K562 (cell line): ENCODE measurements around the gene FOXN3. TPM values are rescaled to one million over a fixed set of nuclear protein-coding genes. Genes with fewer than 3 reads are reported as not detected.

ENCODE experiments used
- ATAC-seq: fragments of 200-7000 bp; cut with Tn5 transposase; 3 replicates; pipeline ENCODE4 v1.9.1; 2020; ENCODE audit warnings: moderate library complexity
- BruUV-seq: library from RNA; stranded (reverse); fragments of 400-500 nt; replicated peaks from 2 replicates; lab custom pipeline; 2021; lab: Mats Ljungman, UMichigan
- CTCF ChIA-PET: fragments of 300-600 bp; formaldehyde crosslinking; extraction: SDS; loops from one replicate; lab custom pipeline; 2021; ENCODE audit warnings: low intra/inter-chr PET ratio; lab: Yijun Ruan, JAX
- POLR2A ChIA-PET: fragments of 300-600, 350-650 bp; sonication (Branson Sonifier 250); formaldehyde crosslinking; extraction: SDS; loops from one replicate; lab custom pipeline; 2021; ENCODE audit warnings: antibody characterized with exemption, inconsistent platforms; lab: Yijun Ruan, JAX
- DNase-seq, 4 experiments: peaks; one replicate each; pipeline versions ENCODE4 v3.0.0 to v3.0.0-alpha.2; 2011 to 2018; ENCODE audit warnings: low spot score in 3 of 4, mixed read lengths in 3 of 4; ENCODE audit errors: extremely low read depth in 1 of 4
- FAIRE-seq: peaks from 2 replicates; lab custom pipeline; 2011; peaks lifted over from hg19 to GRCh38; lab: Jason Lieb, UNC
- H2AFZ ChIP-seq: 2 replicates; pipeline ENCODE4 v1.6.0; 2011; ENCODE audit warnings: low read depth, low read length, control low read depth, inconsistent platforms
- H3K27ac ChIP-seq: fragments of 200-600 bp; 3 replicates; pipeline ENCODE4 v1.8.0; 2011; ENCODE audit warnings: low read depth, mild to moderate bottlenecking, control low read depth, inconsistent platforms, low read length, moderate library complexity, mixed read lengths; ENCODE audit errors: extremely low read depth
- H3K27me3 ChIP-seq, 2 experiments: fragments of 300-600 bp in 1 of 2; 2 replicates in 1 of 2; 3 replicates in 1 of 2; pipeline versions ENCODE4 v1.6.0 to v1.8.0; 2011; ENCODE audit warnings: inconsistent platforms in 2 of 2, low read length in 2 of 2, mild to moderate bottlenecking in 1 of 2, mixed read lengths in 1 of 2, moderate library complexity in 1 of 2; ENCODE audit not compliant: control insufficient read depth in 2 of 2, insufficient read depth in 2 of 2
- H3K36me3 ChIP-seq: fragments of 300-600 bp; 3 replicates; pipeline ENCODE4 v1.8.0; 2011; ENCODE audit warnings: mild to moderate bottlenecking, low read length, inconsistent platforms; ENCODE audit not compliant: control insufficient read depth, insufficient read depth
- H3K4me1 ChIP-seq, 2 experiments: fragments of 200-600 bp in 1 of 2; replicated peaks in 1 of 2; 2 replicates in 1 of 2; 3 replicates in 1 of 2; pipeline versions ENCODE4 v1.5.1 to v1.8.0; 2011; ENCODE audit warnings: inconsistent platforms in 2 of 2, low read length in 2 of 2, mild to moderate bottlenecking in 1 of 2, mixed read lengths in 1 of 2, moderate library complexity in 1 of 2; ENCODE audit not compliant: control insufficient read depth in 2 of 2, insufficient read depth in 2 of 2
- H3K4me2 ChIP-seq: 2 replicates; pipeline ENCODE4 v1.6.1; 2011; ENCODE audit warnings: low read length, control low read depth, inconsistent platforms, mixed read lengths; ENCODE audit not compliant: insufficient read depth
- H3K4me3 ChIP-seq: fragments of 200-600 bp; sonication (generic), shearing (Covaris generic); 2 replicates; pipeline ENCODE4 v1.5.1; 2016; ENCODE audit warnings: control low read depth, inconsistent platforms
- H3K79me2 ChIP-seq: fragments of 200-600 bp; 3 replicates; pipeline ENCODE4 v1.8.0; 2011; ENCODE audit warnings: low read length, inconsistent platforms; ENCODE audit not compliant: control insufficient read depth, insufficient read depth
- H3K9ac ChIP-seq, 2 experiments: 2 replicates each; pipeline versions ENCODE4 v1.6.0 to v1.6.1; 2011; ENCODE audit warnings: low read depth in 2 of 2, low read length in 2 of 2, control low read depth in 1 of 2, inconsistent platforms in 1 of 2, mild to moderate bottlenecking in 1 of 2, mixed read lengths in 1 of 2; ENCODE audit not compliant: insufficient read depth in 1 of 2
- H3K9me1 ChIP-seq: one replicate; pipeline ENCODE4 v1.6.0; 2011; ENCODE audit warnings: inconsistent platforms, mild to moderate bottlenecking, low read length, moderate library complexity; ENCODE audit not compliant: control insufficient read depth, insufficient read depth
- H3K9me3 ChIP-seq: replicated peaks from 2 replicates; pipeline ENCODE4 v1.5.1; 2011; ENCODE audit warnings: low read depth, low read length, inconsistent platforms; ENCODE audit not compliant: control insufficient read depth, insufficient read depth
- H4K20me1 ChIP-seq: replicated peaks from 2 replicates; pipeline ENCODE4 v1.6.1; 2011; ENCODE audit warnings: low read length, inconsistent platforms, mixed read lengths; ENCODE audit not compliant: control insufficient read depth, insufficient read depth
- BMI1 ChIP-seq: fragments of 150-350 bp; IDR thresholded peaks from 2 replicates; pipeline ENCODE4 v1.6.1; 2014; ENCODE audit warnings: low read length
- CREM ChIP-seq: IDR thresholded peaks from 2 replicates; pipeline ENCODE4 v1.6.1; 2014; ENCODE audit warnings: antibody characterized with exemption, low read depth
- CTCF ChIP-seq, 3 experiments: IDR thresholded peaks in 2 of 3; conservative IDR thresholded peaks in 1 of 3; 2 replicates each; pipeline ENCODE4 v1.5.1; 2011 to 2012; ENCODE audit warnings: low read length in 3 of 3, mild to moderate bottlenecking in 3 of 3, control low read depth in 2 of 3, improper control_type of control experiment in 1 of 3, inconsistent platforms in 1 of 3, low read depth in 1 of 3, mixed read lengths in 1 of 3, moderate library complexity in 1 of 3; ENCODE audit not compliant: insufficient read depth in 2 of 3
- DMBX1 ChIP-seq: fragments of 250-450 bp; sonication (Bioruptor Pico); IDR thresholded peaks from 2 replicates; pipeline ENCODE4 v1.8.0; 2022; ENCODE audit warnings: inconsistent platforms, mild to moderate bottlenecking, moderate library complexity, borderline replicate concordance
- GTF2A2 ChIP-seq: IDR thresholded peaks from 2 replicates; pipeline ENCODE4 v1.6.1; 2016; ENCODE audit warnings: mild to moderate bottlenecking, missing genetic modification characterization, missing compliant biosample characterization
- MIER1 ChIP-seq: fragments of 450-650 bp; IDR thresholded peaks from 2 replicates; pipeline ENCODE4 v1.6.1; 2016; ENCODE audit warnings: antibody characterized with exemption, mild to moderate bottlenecking, low read depth
- NEUROD1 ChIP-seq: fragments of 150-350 bp; IDR thresholded peaks from 2 replicates; pipeline ENCODE4 v1.6.1; 2014; ENCODE audit warnings: borderline replicate concordance, low read length, low read depth; ENCODE audit not compliant: partially characterized antibody
- WHSC1 ChIP-seq: IDR thresholded peaks from one replicate; pipeline ENCODE4 v1.6.1; 2012; ENCODE audit warnings: low read length, control low read depth, inconsistent platforms
- XRCC4 ChIP-seq: IDR thresholded peaks from one replicate; pipeline ENCODE4 v1.6.1; 2011; ENCODE audit not compliant: insufficient read depth, insufficient read length; ENCODE audit errors: extremely low read depth
- ZNF384 ChIP-seq: IDR thresholded peaks from 2 replicates; pipeline ENCODE4 v1.6.1; 2012; ENCODE audit warnings: low read depth, low read length, improper control_type of control experiment
- WGBS: fragments of 100-300 bp; shearing (Covaris generic); methylation state at CpG from one replicate; pipeline ENCODE4 v1.1.6; 2016; ENCODE audit warnings: low coverage, mixed read lengths; ENCODE audit not compliant: insufficient coverage; ENCODE audit errors: missing lambda C conversion rate; 5-methylcytosine and 5-hydroxymethylcytosine counted together
- in situ Hi-C: fragments of 300-500 bp; cut with MboI; formaldehyde crosslinking; loops from 4 replicates; pipeline ENCODE4 v1.15.0; 2018; ENCODE audit warnings: inconsistent platforms, mixed read lengths
- intact Hi-C: fragments of 100-400 bp; cut with micrococcal nuclease; formaldehyde crosslinking; loops from 2 replicates; pipeline ENCODE4 v1.14.2; 2022
- polyA plus RNA-seq, 8 experiments: library from polyadenylated mRNA; depleted of rRNA in 4 of 8; stranded (reverse) in 5 of 8; unstranded in 3 of 8; fragments of >200 nt; fragmentation: Nextera tagmentation in 2 of 8; fragmentation: Illumina TruSeq in 1 of 8; extraction: Ambion mirVana in 2 of 8; extraction: Trizol in 1 of 8; gene quantifications; 2 replicates each; pipeline versions ENCODE4 v1.2.1 to v1.2.3, GENCODE V29; 2011 to 2014; ENCODE audit warnings: inconsistent platforms in 1 of 8, missing spikeins in 1 of 8
- total RNA-seq, 7 experiments: library from RNA; depleted of rRNA in 6 of 7; stranded (reverse); fragments of >200 nt in 6 of 7; fragmentation: Illumina TruSeq in 2 of 7; extraction: Trizol in 2 of 7; gene quantifications; 2 replicates each; pipeline versions ENCODE4 v1.2.1 to v1.2.3, GENCODE V29; 2011 to 2021; ENCODE audit warnings: low replicate concordance in 1 of 7

Gene FOXN3
- total and polyA plus RNA-seq, 9 of the 15 experiments (the other 6 are each of a cell fraction or from before 2014, with no cell fraction given): 0.07 to 1.3 (median 0.40) TPM

GRCh38 chr14:89391123-89391522 is 25.9 kb downstream of the FOXN3 start:
- 3% methylated on average over 8 of the region's 9 CpGs for WGBS
- TF ChIP-seq NEUROD1 (no peak), WHSC1 (no peak), MIER1 (no peak), ZNF384 (no peak), BMI1 (no peak), DMBX1 (CRISPR knock-in tag) (no peak), GTF2A2 (no peak)
- no peaks in the 10 kb centered on the region for H3K4me1 ChIP-seq
- intact Hi-C loops: no loop called here
- ATAC-seq (no peak), FAIRE-seq (no peak), DNase-seq (no peak)
- no peak overlapping the region for H3K4me3 ChIP-seq
- in situ Hi-C loops: no loop called here
- no peak overlapping the region for H2AFZ ChIP-seq
- CTCF ChIA-PET: no interaction called here
- POLR2A ChIA-PET: interaction anchor here (1.1 kb wide), 1 partner anchor 17 kb away, joined by 3 read pairs; no protein-coding TSS in a partner anchor
- no peaks in the 10 kb centered on the region for H3K9me1 ChIP-seq
- H4K20me1 ChIP-seq: no peaks in the 10 kb centered on the region
- H3K9me3 ChIP-seq: no peaks in the 10 kb centered on the region
- no peaks in the 10 kb centered on the region for H3K36me3 ChIP-seq
- no peaks in the 10 kb centered on the region; a peak in 2 of 5 replicates for H3K27me3 ChIP-seq
- no peak overlapping the region for H3K9ac ChIP-seq
- H3K27ac ChIP-seq: no peak overlapping the region
- H3K4me2 ChIP-seq: no peak overlapping the region
- no TSS peak for BruUV-seq
- no peaks in the 10 kb centered on the region for H3K79me2 ChIP-seq

- CTCF ChIA-PET: interaction anchor here (0.7 kb wide), 1 partner anchor 379 kb away, joined by 4 read pairs; no protein-coding TSS in a partner anchor
- H3K4me2 ChIP-seq: no peak overlapping the region
Observed at GRCh38 chr14:89388853-89389252, 28.2 kb downstream of the FOXN3 start.

More at GRCh38 chr14:89388853-89389252, 28.2 kb downstream of the FOXN3 start:
- no peaks in the 10 kb centered on the region for H3K9me3 ChIP-seq
- no peak overlapping the region for H2AFZ ChIP-seq
- no peak overlapping the region for H3K27ac ChIP-seq
- no peak for DNase-seq
- H4K20me1 ChIP-seq: no peaks in the 10 kb centered on the region
- no peaks in the 10 kb centered on the region for H3K36me3 ChIP-seq
- H3K79me2 ChIP-seq: no peaks in the 10 kb centered on the region
- TF ChIP-seq CTCF (IDR thresholded peaks at IDR 0.05 in 2 of 3, conservative IDR thresholded peaks at IDR 0.05 in 1 of 3; ENCODE audit: insufficient read depth in 2 of 3, low read depth in 1 of 3, low read length in 3 of 3) (peak in 1 of 3 experiments; percentile 20; a peak in 1 of 6 replicates), CREM (no peak), XRCC4 (no peak)
- POLR2A ChIA-PET: no interaction called here
- in situ Hi-C loops (no loop called here), intact Hi-C loops (no loop called here)
- no peak for FAIRE-seq
- no TSS peak for BruUV-seq
- H3K9me1 ChIP-seq: no peaks in the 10 kb centered on the region
- no peak overlapping the region for H3K4me3 ChIP-seq
- H3K4me1 ChIP-seq: no peaks in the 10 kb centered on the region
- no peak for ATAC-seq
- H3K9ac ChIP-seq: no peak overlapping the region
- WGBS: 0% methylated on average over 3 of the region's 5 CpGs
- no peaks in the 10 kb centered on the region; a peak in 2 of 5 replicates for H3K27me3 ChIP-seq
